HepG2 (cell line): ENCODE results near the gene HHATL. TPM values are rescaled to one million over a fixed set of nuclear protein-coding genes. Genes with fewer than 3 reads are reported as not detected.

Source experiments
- ATAC-seq: fragments of 200-7000 bp; cut with Tn5 transposase; 3 replicates; pipeline ENCODE4 v1.9.1; 2020; ENCODE audit warnings: mild to moderate bottlenecking, moderate library complexity
- BruUV-seq: library from RNA; stranded (reverse); fragments of 400-500 nt; replicated peaks from 2 replicates; lab custom pipeline; 2021; lab: Mats Ljungman, UMichigan
- CTCF ChIA-PET: fragments of 300-600 bp; formaldehyde crosslinking; extraction: SDS; loops from one replicate; lab custom pipeline; 2021; ENCODE audit warnings: low total read pairs, inconsistent platforms, low intra/inter-chr PET ratio; lab: Yijun Ruan, JAX
- POLR2A ChIA-PET: fragments of 350-600 bp; sonication (Branson Sonifier 250); formaldehyde crosslinking; loops from one replicate; lab custom pipeline; 2020; ENCODE audit warnings: antibody characterized with exemption, inconsistent platforms; lab: Yijun Ruan, JAX
- DNase-seq: peaks from one replicate; pipeline ENCODE4 v3.0.0-alpha.2; 2015; ENCODE audit warnings: low spot score
- FAIRE-seq: peaks from 3 replicates; lab custom pipeline; 2011; peaks lifted over from hg19 to GRCh38; lab: Jason Lieb, UNC
- H2AFZ ChIP-seq: one replicate; pipeline ENCODE4 v1.6.1; 2011; ENCODE audit warnings: low read length, inconsistent platforms
- H3K27ac ChIP-seq: fragments of 300-600 bp; 3 replicates; pipeline ENCODE4 v1.8.0; 2011; ENCODE audit warnings: mixed run types, mild to moderate bottlenecking, mixed read lengths, low read length, inconsistent platforms; ENCODE audit not compliant: insufficient read depth; ENCODE audit errors: extremely low read length
- H3K27me3 ChIP-seq, 2 experiments: fragments of 200-600 bp in 1 of 2; 2 replicates in 1 of 2; 3 replicates in 1 of 2; pipeline versions ENCODE4 v1.6.0 to v1.8.0; 2011; ENCODE audit warnings: low read length in 2 of 2, mild to moderate bottlenecking in 2 of 2, moderate library complexity in 2 of 2, inconsistent platforms in 1 of 2; ENCODE audit not compliant: insufficient read depth in 2 of 2, control insufficient read depth in 1 of 2
- H3K36me3 ChIP-seq, 2 experiments: fragments of 200-600 bp in 1 of 2; replicated peaks in 1 of 2; 2 replicates in 1 of 2; 3 replicates in 1 of 2; pipeline versions ENCODE4 v1.5.1 to v1.8.0; 2011; ENCODE audit warnings: low read length in 2 of 2, inconsistent platforms in 1 of 2; ENCODE audit not compliant: insufficient read depth in 2 of 2, control insufficient read depth in 1 of 2
- H3K4me1 ChIP-seq: 2 replicates; pipeline ENCODE4 v1.5.1; 2012; ENCODE audit warnings: low read length, inconsistent platforms; ENCODE audit not compliant: insufficient read depth
- H3K4me2 ChIP-seq: 2 replicates; pipeline ENCODE4 v1.6.0; 2011; ENCODE audit warnings: low read depth, low read length, inconsistent platforms
- H3K4me3 ChIP-seq, 3 experiments: fragments of 200-600 bp in 1 of 3; sonication (generic), shearing (Covaris generic) in 1 of 3; replicated peaks in 1 of 3; 2 replicates each; pipeline ENCODE4 v1.5.1; 2011 to 2016; ENCODE audit warnings: low read length in 3 of 3, inconsistent platforms in 2 of 3, low read depth in 2 of 3, mild to moderate bottlenecking in 2 of 3, control low read depth in 1 of 3, mixed read lengths in 1 of 3; ENCODE audit not compliant: insufficient read depth in 1 of 3
- H3K79me2 ChIP-seq: one replicate; pipeline ENCODE4 v1.6.1; 2011; ENCODE audit warnings: low read length, inconsistent platforms; ENCODE audit not compliant: insufficient read depth
- H3K9ac ChIP-seq: 2 replicates; pipeline ENCODE4 v1.6.0; 2011; ENCODE audit warnings: mild to moderate bottlenecking, low read depth, low read length, inconsistent platforms; ENCODE audit not compliant: insufficient read depth
- H3K9me3 ChIP-seq: 2 replicates; pipeline ENCODE4 v1.5.1; 2012; ENCODE audit warnings: mild to moderate bottlenecking, low read length
- H4K20me1 ChIP-seq: 2 replicates; pipeline ENCODE4 v1.6.0; 2011; ENCODE audit warnings: inconsistent platforms, mild to moderate bottlenecking, low read length, moderate library complexity; ENCODE audit not compliant: insufficient read depth
- ETV6 ChIP-seq: sonication (generic); formaldehyde crosslinking; conservative IDR thresholded peaks from 2 replicates; pipeline ENCODE4 v1.4.0; 2020; ENCODE audit warnings: missing genetic modification reagents
- MED13 ChIP-seq: sonication (generic); formaldehyde crosslinking; IDR thresholded peaks from 2 replicates; pipeline ENCODE4 v1.5.0; 2020; ENCODE audit warnings: missing genetic modification reagents
- POGZ ChIP-seq: sonication (generic); formaldehyde crosslinking; IDR thresholded peaks from 2 replicates; pipeline ENCODE4 v1.4.0; 2020; ENCODE audit warnings: mild to moderate bottlenecking, missing genetic modification reagents
- ZFP37 ChIP-seq: sonication (generic); formaldehyde crosslinking; IDR thresholded peaks from 2 replicates; pipeline ENCODE4 v1.4.0; 2020; ENCODE audit warnings: missing genetic modification reagents, borderline replicate concordance
- ZMYM3 ChIP-seq: sonication (generic); formaldehyde crosslinking; IDR thresholded peaks from 2 replicates; pipeline ENCODE4 v1.5.1; 2020; ENCODE audit warnings: mild to moderate bottlenecking, missing genetic modification reagents
- ZNF274 ChIP-seq: sonication (generic); formaldehyde crosslinking; IDR thresholded peaks from 2 replicates; pipeline ENCODE4 v1.5.1; 2020; ENCODE audit warnings: mild to moderate bottlenecking, missing genetic modification reagents
- ZNF615 ChIP-seq: sonication (generic); formaldehyde crosslinking; IDR thresholded peaks from 2 replicates; pipeline ENCODE4 v1.5.0; 2020; ENCODE audit warnings: mild to moderate bottlenecking, missing genetic modification reagents, borderline replicate concordance
- ZNF883 ChIP-seq: sonication (generic); formaldehyde crosslinking; IDR thresholded peaks from 2 replicates; pipeline ENCODE4 v1.5.1; 2020; ENCODE audit warnings: mild to moderate bottlenecking, missing genetic modification reagents; ENCODE audit errors: not compliant biosample characterization
- WGBS: methylation state at CpG from one replicate; pipeline ENCODE4 v1.1.6; 2017; ENCODE audit warnings: low lambda C conversion rate; 5-methylcytosine and 5-hydroxymethylcytosine counted together
- in situ Hi-C: cut with HindIII; loops from 2 replicates; pipeline ENCODE4 v1.10.0; 2017; ENCODE audit warnings: low pct_unique_long_range_greater_than_20kb; ENCODE audit not compliant: extremely low pct_ligation_motif_present
- intact Hi-C: fragments of 100-400 bp; cut with micrococcal nuclease; formaldehyde crosslinking; loops from one replicate; pipeline ENCODE4 v1.10.0; 2022; ENCODE audit not compliant: unreplicated experiment
- polyA plus RNA-seq, 8 experiments: library from polyadenylated mRNA; depleted of rRNA in 3 of 8; stranded (reverse) in 7 of 8; unstranded in 1 of 8; fragments of >200 nt; fragmentation: Illumina TruSeq in 4 of 8; extraction: Trizol in 4 of 8; gene quantifications; 2 replicates each; pipeline versions ENCODE4 v1.2.1 to v1.2.3, GENCODE V29; 2011 to 2016; ENCODE audit warnings: low read depth in 4 of 8, missing spikeins in 1 of 8, mixed read lengths in 1 of 8; ENCODE audit not compliant: insufficient read depth in 1 of 8
- total RNA-seq, 5 experiments: library from RNA; depleted of rRNA; stranded (reverse); fragments of >200 nt; fragmentation: Illumina TruSeq; extraction: Trizol; gene quantifications; 2 replicates each; pipeline ENCODE4 v1.2.3, GENCODE V29; 2016; ENCODE audit warnings: low read depth in 1 of 5
- TF ChIP-seq, protein P1 (sequence below): sonication (generic); formaldehyde crosslinking; conservative IDR thresholded peaks from 2 replicates; pipeline ENCODE4 v1.8.1; 2023; ENCODE audit warnings: missing genetic modification reagents
- TF ChIP-seq, protein P2 (sequence below): sonication (generic); formaldehyde crosslinking; IDR thresholded peaks from 2 replicates; pipeline ENCODE4 v1.5.1; 2020; ENCODE audit warnings: mild to moderate bottlenecking, missing genetic modification reagents, moderate library complexity

Gene HHATL
- total and polyA plus RNA-seq, 2 of the 13 experiments (the other 11 are each of a cell fraction or from before 2014, with no cell fraction given): 0.26 TPM; not detected in 1

DNA sequence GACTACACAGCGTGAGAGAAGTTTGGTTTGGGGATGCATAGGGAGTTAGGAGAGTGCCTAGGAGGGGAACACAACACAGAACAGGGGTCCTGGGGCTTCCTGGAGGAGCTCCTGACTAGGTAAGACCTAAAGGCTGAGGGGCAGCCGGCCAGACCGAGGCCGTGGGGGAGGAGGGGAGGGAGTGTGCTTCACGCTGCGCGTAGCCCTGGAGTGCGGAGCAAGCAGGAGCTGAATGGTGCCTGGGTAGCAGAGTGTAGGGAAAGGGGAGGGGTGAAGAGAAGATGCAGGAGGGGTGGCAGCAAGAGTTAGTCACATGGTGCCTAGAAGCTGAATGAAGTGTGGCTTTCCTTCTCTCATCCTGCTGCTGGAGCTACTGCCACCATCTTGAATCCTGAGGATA lies 32.4 kb upstream of the HHATL start:
- ATAC-seq (no peak), FAIRE-seq (no peak), DNase-seq (no peak)
- Histone ChIP-seq H3K27me3 (no peaks in the 10 kb centered on the region), H3K27ac (no peak overlapping the region), H3K4me1 (peaks cover 68% of the 10 kb centered on the region), H3K79me2 (no peaks in the 10 kb centered on the region), H3K9ac (no peak overlapping the region), H2AFZ (no peak overlapping the region), H3K4me3 (no peak overlapping the region), H3K9me3 (no peaks in the 10 kb centered on the region), H3K4me2 (no peak overlapping the region)
- BruUV-seq: no TSS peak
- CTCF ChIA-PET: no interaction called here
- intact Hi-C loops: no loop called here
- in situ Hi-C loops: no loop called here
- TF ChIP-seq POGZ (CRISPR knock-in tag) (no peak), ZNF615 (no peak), ZFP37 (CRISPR knock-in tag) (no peak), MED13 (CRISPR knock-in tag) (no peak), ZMYM3 (CRISPR knock-in tag) (0 out of 2 replicates have a peak, but pooled peaks have one; percentile 4)
- TF ChIP-seq, protein P1, sequence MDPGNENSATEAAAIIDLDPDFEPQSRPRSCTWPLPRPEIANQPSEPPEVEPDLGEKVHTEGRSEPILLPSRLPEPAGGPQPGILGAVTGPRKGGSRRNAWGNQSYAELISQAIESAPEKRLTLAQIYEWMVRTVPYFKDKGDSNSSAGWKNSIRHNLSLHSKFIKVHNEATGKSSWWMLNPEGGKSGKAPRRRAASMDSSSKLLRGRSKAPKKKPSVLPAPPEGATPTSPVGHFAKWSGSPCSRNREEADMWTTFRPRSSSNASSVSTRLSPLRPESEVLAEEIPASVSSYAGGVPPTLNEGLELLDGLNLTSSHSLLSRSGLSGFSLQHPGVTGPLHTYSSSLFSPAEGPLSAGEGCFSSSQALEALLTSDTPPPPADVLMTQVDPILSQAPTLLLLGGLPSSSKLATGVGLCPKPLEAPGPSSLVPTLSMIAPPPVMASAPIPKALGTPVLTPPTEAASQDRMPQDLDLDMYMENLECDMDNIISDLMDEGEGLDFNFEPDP (CRISPR knock-in tag): no peak
- TF ChIP-seq, all 625 proteins: peak for 1
- Histone ChIP-seq H4K20me1 (no peaks in the 10 kb centered on the region), H3K36me3 (no peaks in the 10 kb centered on the region)
- 96% methylated on average over 8 of the region's 8 CpGs for WGBS
- POLR2A ChIA-PET: no interaction called here

DNA sequence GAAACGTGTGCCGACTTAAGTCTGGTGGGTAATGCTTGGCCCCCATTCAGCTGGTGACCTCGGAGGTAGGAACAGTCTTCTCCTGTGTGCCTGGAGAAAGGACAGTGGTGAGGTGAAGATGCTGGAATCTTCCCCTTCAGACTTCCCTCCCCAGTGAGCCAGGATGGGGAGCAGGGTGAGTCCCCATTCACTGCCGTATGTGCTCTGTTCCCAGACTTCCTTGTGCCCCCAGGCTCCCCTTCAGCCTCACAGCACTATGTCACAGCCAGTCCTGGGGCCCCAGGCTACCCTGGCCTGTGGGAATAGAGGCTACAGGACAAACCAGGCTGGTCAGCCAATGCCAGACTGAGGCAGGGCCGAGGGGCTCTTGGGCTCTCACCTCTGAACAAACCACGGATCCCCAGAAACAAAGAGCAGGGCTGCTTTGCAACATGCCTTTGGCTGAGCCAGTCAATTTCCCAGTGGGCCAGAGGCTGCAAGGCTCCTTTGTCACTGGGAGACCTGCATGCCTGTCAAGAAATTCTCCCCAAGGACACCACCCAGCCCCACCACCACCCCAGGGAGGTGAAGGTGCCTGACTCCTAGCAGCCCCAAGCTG lies 31.8 kb upstream of the HHATL start:
- Histone ChIP-seq H3K27me3 (no peaks in the 10 kb centered on the region), H3K9ac (no peak overlapping the region), H3K4me2 (no peak overlapping the region), H3K36me3 (no peaks in the 10 kb centered on the region), H3K4me1 (peaks cover 66% of the 10 kb centered on the region), H3K4me3 (no peak overlapping the region), H3K27ac (no peak overlapping the region), H2AFZ (no peak overlapping the region), H4K20me1 (no peaks in the 10 kb centered on the region), H3K79me2 (no peaks in the 10 kb centered on the region), H3K9me3 (no peaks in the 10 kb centered on the region)
- no CpG with 5 or more reads among the region's 6 CpGs for WGBS
- ChIA-PET POLR2A (interaction anchor here (1.5 to 2.7 kb wide), 2 partner anchors 22 to 152 kb away, joined by 5 to 18 read pairs; no protein-coding TSS in a partner anchor), CTCF (no interaction called here)
- in situ Hi-C loops (no loop called here), intact Hi-C loops (loop anchor here (5.0 kb wide), 2 partner anchors 82 to 132 kb away; partner anchors contain the start of genes NKTR and ZBTB47)
- no TSS peak for BruUV-seq
- ATAC-seq (no peak), DNase-seq (no peak), FAIRE-seq (no peak)
- TF ChIP-seq, protein P2, sequence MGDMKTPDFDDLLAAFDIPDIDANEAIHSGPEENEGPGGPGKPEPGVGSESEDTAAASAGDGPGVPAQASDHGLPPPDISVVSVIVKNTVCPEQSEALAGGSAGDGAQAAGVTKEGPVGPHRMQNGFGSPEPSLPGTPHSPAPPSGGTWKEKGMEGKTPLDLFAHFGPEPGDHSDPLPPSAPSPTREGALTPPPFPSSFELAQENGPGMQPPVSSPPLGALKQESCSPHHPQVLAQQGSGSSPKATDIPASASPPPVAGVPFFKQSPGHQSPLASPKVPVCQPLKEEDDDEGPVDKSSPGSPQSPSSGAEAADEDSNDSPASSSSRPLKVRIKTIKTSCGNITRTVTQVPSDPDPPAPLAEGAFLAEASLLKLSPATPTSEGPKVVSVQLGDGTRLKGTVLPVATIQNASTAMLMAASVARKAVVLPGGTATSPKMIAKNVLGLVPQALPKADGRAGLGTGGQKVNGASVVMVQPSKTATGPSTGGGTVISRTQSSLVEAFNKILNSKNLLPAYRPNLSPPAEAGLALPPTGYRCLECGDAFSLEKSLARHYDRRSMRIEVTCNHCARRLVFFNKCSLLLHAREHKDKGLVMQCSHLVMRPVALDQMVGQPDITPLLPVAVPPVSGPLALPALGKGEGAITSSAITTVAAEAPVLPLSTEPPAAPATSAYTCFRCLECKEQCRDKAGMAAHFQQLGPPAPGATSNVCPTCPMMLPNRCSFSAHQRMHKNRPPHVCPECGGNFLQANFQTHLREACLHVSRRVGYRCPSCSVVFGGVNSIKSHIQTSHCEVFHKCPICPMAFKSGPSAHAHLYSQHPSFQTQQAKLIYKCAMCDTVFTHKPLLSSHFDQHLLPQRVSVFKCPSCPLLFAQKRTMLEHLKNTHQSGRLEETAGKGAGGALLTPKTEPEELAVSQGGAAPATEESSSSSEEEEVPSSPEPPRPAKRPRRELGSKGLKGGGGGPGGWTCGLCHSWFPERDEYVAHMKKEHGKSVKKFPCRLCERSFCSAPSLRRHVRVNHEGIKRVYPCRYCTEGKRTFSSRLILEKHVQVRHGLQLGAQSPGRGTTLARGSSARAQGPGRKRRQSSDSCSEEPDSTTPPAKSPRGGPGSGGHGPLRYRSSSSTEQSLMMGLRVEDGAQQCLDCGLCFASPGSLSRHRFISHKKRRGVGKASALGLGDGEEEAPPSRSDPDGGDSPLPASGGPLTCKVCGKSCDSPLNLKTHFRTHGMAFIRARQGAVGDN: 0 out of 2 replicates have a peak, but pooled peaks have one; percentile 4
- TF ChIP-seq ETV6 (no peak), ZNF883 (CRISPR knock-in tag) (peak; percentile 43), ZNF274 (0 out of 2 replicates have a peak, but pooled peaks have one; percentile 21)
- TF ChIP-seq, all 625 proteins: peak for 3
